HG02759 (cell line): ENCODE measurements around the gene SRPRB.

ENCODE experiments used
- ATAC-seq: cut with Tn5 transposase; IDR thresholded peaks from one replicate; pipeline ENCODE4 v1.9.1; 2021; ENCODE audit warnings: mild to moderate bottlenecking, moderate library complexity; ENCODE audit not compliant: unreplicated experiment

The SRPRB gene, protein sequence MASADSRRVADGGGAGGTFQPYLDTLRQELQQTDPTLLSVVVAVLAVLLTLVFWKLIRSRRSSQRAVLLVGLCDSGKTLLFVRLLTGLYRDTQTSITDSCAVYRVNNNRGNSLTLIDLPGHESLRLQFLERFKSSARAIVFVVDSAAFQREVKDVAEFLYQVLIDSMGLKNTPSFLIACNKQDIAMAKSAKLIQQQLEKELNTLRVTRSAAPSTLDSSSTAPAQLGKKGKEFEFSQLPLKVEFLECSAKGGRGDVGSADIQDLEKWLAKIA

DNA sequence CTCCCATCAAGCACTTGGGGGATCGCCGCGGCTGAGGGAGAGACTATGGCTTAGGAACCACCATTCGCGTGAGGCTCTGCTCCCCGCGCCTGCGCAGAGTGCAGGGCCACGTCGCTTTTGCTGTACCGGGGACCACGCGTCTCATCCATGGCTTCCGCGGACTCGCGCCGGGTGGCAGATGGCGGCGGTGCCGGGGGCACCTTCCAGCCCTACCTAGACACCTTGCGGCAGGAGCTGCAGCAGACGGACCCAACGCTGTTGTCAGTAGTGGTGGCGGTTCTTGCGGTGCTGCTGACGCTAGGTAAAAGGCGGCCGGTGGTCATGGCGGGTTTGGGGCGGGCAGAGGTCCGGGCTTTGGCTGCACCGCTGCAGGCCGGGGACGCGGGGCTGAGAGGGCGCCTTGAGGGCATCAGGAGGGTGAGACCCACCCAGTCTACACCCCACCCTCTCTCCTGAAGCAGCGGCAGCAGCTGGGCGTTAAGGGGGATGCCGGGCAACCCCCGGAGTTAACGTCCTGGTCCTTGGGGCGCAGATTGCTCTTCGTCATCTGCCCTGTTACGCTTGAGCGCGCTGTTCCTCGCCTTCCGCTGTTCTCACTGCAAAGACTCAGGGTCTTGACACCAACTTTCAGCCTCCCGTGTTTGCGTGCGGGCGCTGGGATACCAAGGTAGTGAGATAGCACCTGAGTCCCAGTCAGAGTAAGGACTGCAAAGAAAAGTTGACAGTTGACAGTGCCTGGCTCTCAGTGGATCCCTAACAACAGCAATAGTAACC, at the start of gene SRPRB:
SRPRB (plus strand) TSS at position 114 of the 774 bp plus-strand sequence; CDS start at position 148, 34 bp downstream.
- peak; percentile 99 for ATAC-seq

DNA sequence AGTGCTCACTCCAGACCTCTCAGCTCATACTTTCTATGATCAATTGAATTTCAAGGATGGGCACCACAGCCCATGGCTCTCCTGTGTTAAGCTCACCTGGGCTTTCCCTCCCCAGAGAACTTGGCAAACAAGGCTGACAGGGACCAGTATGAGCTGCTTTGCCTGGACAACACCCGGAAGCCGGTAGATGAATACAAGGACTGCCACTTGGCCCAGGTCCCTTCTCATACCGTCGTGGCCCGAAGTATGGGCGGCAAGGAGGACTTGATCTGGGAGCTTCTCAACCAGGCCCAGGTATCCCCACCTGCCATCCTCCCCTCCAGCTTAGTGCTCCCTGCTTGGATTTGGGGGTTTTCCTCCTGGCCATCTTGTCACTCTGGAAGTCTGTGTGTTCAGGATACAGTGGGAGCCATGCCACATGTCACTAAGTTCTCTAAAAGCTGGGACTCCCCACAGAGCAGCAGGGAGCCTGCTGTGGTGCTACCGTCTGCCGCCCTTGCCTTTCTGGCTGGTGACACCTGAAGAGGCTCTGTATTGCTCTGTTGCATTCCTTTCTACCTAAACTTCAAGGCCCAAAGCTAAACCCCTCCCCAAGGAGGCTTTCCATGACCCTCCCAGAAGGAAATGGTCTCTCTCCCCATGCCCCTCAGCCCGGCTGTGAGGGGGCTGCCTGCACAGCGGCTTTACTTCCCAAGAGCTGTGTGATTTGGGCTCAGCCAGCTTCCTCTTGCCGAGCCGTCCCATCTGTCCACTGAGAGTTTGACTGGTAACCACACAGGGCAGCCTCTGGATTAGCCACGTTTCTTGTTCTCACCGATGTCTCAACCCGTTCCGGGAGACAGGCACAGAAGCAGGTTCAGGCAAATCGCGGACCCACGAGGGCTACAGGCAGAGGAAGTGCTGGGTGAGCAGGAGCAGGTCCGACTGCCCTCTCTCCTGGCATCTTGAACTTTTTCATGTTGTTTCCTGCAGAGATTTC, 48.6 kb upstream of the SRPRB start:
- no peak for ATAC-seq

DNA sequence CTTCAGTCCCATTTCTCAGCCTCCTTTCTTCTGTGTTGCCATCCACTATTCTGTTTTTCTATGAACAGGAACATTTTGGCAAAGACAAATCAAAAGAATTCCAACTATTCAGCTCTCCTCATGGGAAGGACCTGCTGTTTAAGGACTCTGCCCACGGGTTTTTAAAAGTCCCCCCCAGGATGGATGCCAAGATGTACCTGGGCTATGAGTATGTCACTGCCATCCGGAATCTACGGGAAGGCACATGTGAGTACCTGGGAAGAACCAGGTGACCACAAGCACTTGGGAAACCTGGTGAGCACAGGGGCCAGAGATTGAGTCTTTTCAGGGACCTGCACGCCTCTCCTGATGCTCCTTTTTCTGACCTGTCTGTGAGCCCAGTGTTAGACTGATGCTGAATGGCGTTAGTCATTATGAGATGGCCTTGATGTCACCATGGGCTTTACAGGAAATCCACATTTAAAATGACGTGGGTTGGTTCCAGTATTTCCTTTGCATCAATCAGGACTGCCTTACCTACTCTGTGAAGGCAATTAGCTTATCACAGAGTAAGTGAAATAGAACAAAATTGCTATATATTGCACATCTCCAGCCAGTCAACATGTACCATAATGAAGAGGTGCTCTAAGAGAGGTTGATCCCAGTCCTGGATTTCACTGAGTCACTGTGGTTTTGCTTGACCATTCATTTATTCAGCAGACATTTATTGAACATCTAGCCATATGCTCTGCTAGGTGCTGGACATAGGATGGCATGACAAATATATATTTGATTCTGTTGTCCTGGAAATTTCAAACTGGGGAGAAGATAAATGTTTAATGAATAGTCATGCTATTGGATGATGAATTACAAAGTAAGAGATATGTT, 47.7 kb upstream of the SRPRB start:
- ATAC-seq: no peak

DNA sequence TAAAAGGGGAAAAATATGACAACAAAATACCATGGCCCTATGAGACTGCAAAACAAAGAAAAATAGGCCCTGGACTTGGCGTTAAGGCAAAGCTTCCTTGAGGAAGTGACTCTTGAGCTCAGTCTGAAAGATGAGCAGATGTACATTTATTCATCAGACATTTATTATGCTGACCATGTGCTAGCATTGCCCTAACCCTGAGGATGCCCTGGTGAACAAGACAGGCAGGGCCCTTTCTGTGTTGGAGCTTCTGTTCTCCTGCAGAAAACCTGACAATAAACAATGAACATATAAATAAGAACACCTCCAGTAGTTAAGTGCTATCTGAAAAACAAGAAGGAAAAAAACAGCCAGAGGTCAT, 47.1 kb upstream of the SRPRB start:
- no peak for ATAC-seq

DNA sequence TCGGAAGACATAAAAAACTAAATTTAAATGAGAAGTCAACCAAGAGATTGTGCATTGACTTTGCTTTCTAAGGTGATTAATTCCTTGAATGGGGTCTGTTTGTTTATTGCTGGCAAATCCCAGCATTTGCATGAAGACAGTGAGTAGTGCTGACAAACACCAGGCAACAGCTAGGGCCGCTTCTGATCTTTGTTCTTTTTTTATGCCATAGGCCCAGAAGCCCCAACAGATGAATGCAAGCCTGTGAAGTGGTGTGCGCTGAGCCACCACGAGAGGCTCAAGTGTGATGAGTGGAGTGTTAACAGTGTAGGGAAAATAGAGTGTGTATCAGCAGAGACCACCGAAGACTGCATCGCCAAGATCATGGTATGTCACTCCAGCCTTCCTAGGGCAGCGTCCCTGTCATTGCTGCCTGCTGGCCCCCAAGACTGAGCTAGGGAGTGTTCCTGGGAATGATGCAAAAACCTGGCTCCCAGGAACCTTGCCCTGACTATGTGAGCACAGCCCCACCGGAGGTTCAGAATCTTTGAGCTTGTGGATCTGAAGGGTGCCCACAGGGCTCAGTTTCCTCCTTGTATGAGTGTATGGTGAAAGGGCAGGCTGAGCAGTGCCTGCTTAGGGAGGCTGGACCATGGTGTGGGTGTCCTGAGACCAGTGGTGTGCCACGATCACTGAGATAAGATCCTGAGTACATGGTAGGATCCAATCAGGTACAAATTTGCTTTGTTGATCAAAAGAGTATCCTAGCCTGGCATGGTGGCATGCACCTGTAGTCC, 46.5 kb upstream of the SRPRB start:
- ATAC-seq: no peak

DNA sequence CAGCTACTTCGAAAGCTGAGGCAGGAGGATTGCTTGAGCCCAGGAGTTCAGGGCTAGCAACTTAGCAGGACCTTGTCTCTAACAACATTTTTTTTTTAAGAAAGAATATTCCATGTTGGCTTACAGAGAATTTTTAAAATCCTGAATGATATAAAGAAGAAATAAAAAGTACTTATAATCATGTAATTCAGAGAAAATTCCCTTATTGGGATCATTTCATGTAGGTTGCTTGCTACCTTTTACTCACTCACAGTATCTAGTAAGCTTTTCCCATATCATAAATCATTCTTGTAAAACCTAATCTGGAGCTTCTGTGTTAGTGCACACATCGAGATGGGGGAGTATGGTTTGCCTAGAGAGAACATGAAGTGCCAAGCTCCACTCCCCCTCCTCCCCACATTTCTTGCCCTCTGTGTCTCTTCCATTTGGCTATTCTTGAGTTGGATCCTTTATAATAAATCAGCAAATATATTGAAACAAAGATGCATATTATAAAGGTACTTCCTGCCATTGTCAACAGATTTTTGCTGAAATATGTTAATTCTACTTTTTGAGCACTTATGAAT, 45.8 kb upstream of the SRPRB start:
- ATAC-seq: no peak

DNA sequence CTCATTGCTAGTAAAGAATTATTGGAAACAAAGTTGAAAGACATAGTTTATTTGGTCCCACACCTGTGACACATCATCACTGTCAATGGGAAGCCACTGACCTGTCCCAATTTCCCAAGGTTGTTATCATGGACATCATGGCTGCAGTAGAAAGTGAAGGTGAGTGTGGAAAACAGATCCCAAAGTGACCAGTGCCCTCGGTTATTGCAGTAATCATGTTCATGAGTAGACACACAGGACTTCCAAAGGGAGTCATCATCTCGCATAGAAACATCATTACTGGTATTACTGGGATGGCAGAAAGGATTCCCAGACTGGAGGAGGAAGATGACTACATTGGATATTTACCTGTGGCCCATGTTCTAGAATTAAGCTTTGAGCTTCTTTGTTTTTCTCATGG, 44.7 kb upstream of the SRPRB start:
- no peak for ATAC-seq

DNA sequence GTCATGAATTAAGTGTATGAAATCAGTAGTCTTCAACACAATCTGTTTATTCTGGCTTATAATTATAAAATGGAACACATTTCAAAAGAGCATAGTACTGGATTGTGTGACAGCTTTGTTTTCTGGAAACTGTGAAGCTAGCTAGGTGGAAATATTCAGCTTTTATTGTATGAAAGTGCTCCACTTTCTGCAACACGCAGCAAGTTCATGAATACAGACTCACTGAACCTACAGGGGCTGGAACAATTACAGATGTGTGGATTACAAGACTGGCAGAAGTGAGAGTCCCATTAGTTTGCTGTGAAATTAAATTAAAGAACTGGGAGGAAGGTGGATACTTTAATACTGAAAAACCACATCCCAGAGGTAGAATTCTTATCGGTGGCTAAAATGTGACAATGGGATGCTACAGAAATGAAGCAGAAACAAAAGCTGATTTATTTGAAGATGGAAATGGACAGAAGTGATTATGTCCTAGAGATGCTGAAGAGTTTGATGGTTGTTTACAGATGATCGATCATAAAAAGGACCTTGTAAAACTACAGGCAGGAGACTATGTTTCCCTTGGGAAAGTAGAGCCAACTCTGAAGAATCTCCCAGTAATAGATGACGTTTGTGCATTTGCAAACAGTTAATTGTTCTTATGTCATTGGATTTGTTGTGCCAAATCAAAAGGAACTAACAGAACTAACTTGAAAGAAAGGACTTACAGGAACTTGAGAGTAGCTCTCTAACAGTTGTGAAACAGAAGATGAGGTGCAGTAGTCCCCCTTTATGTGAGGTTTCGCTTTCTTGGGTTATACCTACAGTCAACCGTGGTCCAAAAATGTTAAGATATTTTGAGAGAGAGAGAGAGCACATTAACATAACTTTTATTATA, 43.8 kb upstream of the SRPRB start:
- ATAC-seq: no peak

DNA sequence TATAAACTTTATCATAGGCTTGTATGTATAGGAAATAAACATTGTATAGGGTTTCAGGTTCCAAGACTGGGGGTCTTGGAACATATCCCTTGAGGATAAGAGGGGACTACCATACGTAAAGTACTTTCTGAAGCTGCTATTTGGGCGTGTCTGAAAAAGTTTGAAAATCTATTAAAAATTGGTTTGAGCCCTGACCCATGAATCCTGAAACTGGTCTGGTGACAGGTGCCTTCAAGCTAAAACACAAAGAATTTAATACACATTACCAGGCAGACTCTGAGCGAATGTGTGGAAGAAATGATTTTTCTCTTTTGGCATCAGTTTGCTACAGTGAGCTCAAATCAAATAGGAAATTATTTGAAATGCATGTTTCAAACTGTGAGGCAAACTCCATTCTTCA, 43.1 kb upstream of the SRPRB start:
- ATAC-seq: no peak

DNA sequence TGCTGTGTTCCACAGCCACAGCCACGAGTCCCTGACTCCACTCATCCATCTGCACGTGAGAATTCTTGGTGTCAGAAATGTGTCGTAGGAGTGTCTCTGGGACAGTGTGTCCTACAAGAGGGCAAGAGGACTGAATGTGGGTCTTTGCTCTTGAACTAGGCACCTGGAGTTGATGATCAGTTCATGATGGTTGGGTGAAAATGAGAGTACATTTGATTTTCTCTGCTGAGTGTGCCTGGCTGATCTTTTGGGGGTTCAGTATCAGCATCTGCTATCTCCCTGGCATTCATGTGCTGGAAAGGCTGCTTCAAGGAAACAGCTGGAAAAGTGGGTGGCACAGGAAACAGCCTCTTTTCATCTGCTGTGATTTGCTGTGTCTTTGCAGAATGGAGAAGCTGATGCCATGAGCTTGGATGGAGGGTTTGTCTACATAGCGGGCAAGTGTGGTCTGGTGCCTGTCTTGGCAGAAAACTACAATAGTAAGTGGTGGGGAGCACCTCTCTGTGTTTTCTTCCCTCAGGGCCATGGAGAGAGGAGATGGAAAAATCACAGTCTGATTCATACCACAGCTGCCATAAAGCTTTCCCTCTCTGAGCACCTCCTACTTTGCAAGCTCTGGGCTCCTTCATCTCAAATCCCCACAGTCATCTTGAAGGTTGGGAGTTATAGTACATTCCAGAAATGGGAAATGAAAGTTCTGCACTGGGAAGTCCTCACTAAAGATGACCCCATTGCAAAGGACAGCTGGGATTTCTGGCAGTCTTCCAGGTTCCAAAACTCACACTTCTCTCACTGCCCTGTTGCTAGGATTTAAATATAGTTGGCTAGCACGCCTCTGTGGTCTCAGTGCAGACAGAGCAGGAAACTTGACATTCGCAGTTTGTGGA, 41.6 kb upstream of the SRPRB start:
- no peak for ATAC-seq

DNA sequence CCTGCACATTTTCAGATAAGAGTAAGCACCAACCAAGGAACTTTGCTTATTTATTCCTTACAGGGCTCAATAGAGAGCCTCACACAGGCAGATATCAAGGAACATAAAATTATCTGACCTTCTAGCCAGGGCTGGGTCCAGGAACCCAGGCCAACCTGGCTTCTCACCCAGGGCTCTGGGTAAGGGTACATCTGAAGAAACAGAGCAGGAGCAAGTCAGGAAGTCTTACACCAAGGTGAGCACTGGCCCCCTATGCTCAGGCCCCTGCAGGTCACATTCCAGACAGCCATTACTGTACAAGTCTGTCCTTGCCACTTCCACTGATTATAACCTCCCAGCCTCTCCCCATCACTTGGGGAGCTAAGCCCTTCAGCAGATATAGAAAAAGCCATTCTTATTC, 40.4 kb upstream of the SRPRB start:
- no peak for ATAC-seq

DNA sequence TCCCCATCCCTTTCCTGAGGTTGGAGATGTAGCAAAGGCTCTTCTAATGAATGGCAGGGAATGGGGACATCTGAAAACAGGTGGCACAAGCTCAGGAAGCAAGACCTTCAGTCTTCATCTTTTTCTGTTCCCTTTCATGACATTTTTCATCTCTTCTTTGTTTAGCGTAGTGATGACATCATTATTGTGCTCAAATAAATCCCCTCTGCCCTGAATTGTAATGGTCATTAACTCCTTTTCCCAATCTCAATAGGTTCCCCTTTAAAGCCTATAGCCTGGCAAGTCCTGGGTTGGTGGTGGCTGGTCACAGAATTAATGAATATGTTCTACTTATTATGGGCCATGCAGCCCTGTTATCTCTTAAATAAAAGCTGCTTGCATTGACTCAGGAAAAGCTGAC, 38.0 kb upstream of the SRPRB start:
- ATAC-seq: no peak

DNA sequence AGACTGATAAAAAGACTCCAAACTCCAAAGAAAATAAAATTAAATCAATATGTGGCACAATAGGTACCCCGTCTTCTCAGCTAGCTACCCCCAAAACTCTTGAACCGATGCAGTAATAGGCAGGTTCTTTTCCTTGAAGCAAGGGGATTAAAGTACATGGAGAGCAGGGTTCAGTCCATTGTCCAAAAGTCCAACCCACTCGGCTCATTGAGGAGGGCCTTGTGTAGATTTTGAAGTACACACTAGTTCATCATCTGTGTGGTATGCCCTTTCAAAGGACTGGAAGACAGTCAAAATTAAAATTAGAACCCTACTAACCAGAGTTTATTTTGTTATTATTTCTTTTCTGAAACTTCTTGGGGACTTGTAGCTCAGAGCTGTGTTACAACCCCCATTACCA, 36.1 kb upstream of the SRPRB start:
- ATAC-seq: no peak

DNA sequence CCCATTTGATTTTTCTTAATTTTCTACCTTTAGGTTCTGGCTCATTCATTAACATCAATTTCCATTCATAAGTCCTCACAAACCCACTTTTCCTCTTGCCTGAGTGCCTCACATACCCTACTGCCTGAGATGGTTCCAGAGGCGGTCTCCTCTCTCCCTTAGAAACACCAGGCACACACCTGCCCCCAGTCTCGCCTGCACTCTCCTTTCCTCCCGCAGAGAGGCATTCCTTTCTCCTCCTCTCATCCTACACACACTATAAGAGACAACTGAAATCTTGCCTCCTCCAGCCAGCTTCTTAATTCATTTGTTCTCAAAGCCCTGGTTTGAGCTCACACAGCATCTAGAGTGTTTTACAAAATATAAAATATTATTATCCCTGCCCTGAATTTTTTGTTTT, 31.9 kb upstream of the SRPRB start:
- no peak for ATAC-seq

DNA sequence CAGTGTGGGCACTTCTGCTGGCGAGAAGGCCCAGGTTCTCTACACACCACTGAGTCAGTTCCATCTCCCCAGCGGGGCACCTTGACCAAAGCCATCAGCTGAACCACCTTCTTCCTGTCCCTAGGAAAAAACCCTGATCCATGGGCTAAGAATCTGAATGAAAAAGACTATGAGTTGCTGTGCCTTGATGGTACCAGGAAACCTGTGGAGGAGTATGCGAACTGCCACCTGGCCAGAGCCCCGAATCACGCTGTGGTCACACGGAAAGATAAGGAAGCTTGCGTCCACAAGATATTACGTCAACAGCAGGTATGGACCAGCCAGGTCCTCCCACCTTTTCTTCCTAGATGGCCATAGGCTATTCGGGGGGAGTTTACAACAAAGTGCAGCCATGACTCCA, 30.3 kb upstream of the SRPRB start:
- ATAC-seq: no peak

DNA sequence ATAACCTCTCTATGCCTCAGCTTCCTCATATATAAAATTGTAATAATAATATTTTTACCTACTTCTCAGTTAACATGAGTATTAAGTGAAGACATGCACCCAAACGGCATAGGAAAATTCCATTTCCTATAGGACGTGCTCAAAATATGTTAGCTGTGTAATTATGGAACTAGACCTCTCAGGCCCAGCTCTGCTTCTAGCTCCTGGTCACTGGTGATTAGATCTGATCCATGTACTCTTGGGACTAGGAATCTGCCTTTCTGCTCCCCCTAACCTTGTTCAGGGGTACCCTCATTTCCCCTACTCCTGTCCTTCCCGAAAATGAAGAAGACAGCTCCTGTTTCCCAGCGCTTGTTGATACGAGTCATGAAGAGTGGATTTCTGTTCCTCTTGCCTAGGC, 29.8 kb upstream of the SRPRB start:
- ATAC-seq: no peak

DNA sequence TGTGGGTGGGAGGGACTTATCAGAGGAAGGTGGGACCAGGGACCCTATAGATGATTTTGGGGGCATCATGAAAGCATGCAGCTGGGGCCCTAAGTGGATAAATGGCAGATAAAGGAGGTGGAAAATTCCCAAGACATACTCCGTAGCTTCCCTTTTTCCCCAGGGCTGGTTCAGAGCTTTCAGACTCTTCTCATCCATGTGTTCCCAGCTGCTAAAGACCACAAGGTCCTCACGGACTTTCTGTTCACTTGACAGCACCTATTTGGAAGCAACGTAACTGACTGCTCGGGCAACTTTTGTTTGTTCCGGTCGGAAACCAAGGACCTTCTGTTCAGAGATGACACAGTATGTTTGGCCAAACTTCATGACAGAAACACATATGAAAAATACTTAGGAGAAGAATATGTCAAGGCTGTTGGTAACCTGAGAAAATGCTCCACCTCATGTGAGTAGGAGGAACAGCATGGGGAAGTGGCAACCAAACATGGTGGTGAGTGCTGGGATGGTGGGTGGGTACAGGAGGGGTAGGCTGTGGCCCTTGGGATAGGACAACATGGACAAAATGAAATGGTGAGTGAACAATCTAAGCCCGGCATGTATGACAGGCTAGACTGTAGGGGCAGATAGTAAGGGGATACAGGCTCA, 28.7 kb upstream of the SRPRB start:
- no peak for ATAC-seq
